LNCaP clone FGC (cell line): ENCODE results near the gene RDH16.
"Not testable (repeated sequence)": the region's sequence is repeated elsewhere in the genome, so short reads cannot be mapped to it uniquely, and the experiment has no call there.

Source experiments
- DNase-seq: peaks from one replicate; pipeline ENCODE4 v3.0.0-alpha.2; 2011; ENCODE audit warnings: low read depth
- H3K4me3 ChIP-seq: 2 replicates; pipeline ENCODE4 v1.5.1; 2011; ENCODE audit warnings: mild to moderate bottlenecking, low read depth, low read length, control low read depth
- CTCF ChIP-seq: IDR thresholded peaks from 2 replicates; pipeline ENCODE4 v1.5.1; 2012; ENCODE audit warnings: mild to moderate bottlenecking; ENCODE audit not compliant: control insufficient read depth, insufficient read depth; ENCODE audit errors: extremely low read depth

RDH16 gene

GRCh38 chr12:56914724-56915123 is 42.7 kb downstream of the RDH16 start:
- no peak for DNase-seq
- H3K4me3 ChIP-seq: no peak overlapping the region
- TF ChIP-seq CTCF: no peak

- no peak overlapping the region for H3K4me3 ChIP-seq
- TF ChIP-seq CTCF: no peak
- no peak for DNase-seq
These were observed 43.2 kb downstream of the RDH16 start for GRCh38 chr12:56914256-56914655.

GRCh38 chr12:56909403-56909802 is 48.0 kb downstream of the RDH16 start:
- not testable (repeated sequence) for H3K4me3 ChIP-seq, DNase-seq

GRCh38 chr12:56908136-56908535 is 49.3 kb downstream of the RDH16 start:
- DNase-seq: no peak
- H3K4me3 ChIP-seq: no peak overlapping the region
- TF ChIP-seq CTCF: no peak

- no peak overlapping the region for H3K4me3 ChIP-seq
- TF ChIP-seq CTCF: no peak
- no peak for DNase-seq
These were observed 51.6 kb downstream of the RDH16 start for GRCh38 chr12:56905852-56906251.

- DNase-seq: no peak
- TF ChIP-seq CTCF: no peak
- H3K4me3 ChIP-seq: no peak overlapping the region
These were observed 54.0 kb downstream of the RDH16 start for GRCh38 chr12:56903374-56903773.
